HEK293 (cell line): ENCODE measurements around the gene SLC26A6.

Experiments
- BCL11A ChIP-seq: fragments of 450-650 bp; formaldehyde crosslinking; IDR thresholded peaks from 2 replicates; pipeline ENCODE4 v1.5.1; 2016; ENCODE audit warnings: low read depth, missing biosample characterization, missing genetic modification characterization
- ZNF302 ChIP-seq: fragments of 450-650 bp; formaldehyde crosslinking; IDR thresholded peaks from 2 replicates; pipeline ENCODE4 v1.5.1; 2016; ENCODE audit warnings: missing biosample characterization, missing genetic modification characterization, low read depth
- ZNF610 ChIP-seq: fragments of 450-650 bp; formaldehyde crosslinking; IDR thresholded peaks from 2 replicates; pipeline ENCODE4 v1.5.1; 2016; ENCODE audit warnings: missing biosample characterization, missing genetic modification characterization, borderline replicate concordance
- ZNF654 ChIP-seq: fragments of 450-650 bp; formaldehyde crosslinking; IDR thresholded peaks from 2 replicates; pipeline ENCODE4 v1.5.1; 2016; ENCODE audit warnings: low read depth, missing biosample characterization, missing genetic modification characterization

- no peak for TF ChIP-seq ZNF654 (tag by site-specific recombination)
- no peak for TF ChIP-seq ZNF302 (tag by site-specific recombination)
- TF ChIP-seq BCL11A (tag by site-specific recombination), result no peak
- no peak for TF ChIP-seq ZNF610 (tag by site-specific recombination)
Measured at GRCh38 chr3:48595075-48595525, 40.2 kb downstream of the SLC26A6 start, which contains the start of gene COL7A1.
